ENCODE measurements around the gene FURIN. TPM values are rescaled to one million over a fixed set of nuclear protein-coding genes. Genes with fewer than 3 reads are reported as not detected.
A peak's percentile ranks its signal among the peaks of the same experiment; 100 is the strongest.

FURIN gene
- total RNA-seq, 4 donors from 2014 or later: 20.5 to 54.8 (median 30.5) TPM

DNA sequence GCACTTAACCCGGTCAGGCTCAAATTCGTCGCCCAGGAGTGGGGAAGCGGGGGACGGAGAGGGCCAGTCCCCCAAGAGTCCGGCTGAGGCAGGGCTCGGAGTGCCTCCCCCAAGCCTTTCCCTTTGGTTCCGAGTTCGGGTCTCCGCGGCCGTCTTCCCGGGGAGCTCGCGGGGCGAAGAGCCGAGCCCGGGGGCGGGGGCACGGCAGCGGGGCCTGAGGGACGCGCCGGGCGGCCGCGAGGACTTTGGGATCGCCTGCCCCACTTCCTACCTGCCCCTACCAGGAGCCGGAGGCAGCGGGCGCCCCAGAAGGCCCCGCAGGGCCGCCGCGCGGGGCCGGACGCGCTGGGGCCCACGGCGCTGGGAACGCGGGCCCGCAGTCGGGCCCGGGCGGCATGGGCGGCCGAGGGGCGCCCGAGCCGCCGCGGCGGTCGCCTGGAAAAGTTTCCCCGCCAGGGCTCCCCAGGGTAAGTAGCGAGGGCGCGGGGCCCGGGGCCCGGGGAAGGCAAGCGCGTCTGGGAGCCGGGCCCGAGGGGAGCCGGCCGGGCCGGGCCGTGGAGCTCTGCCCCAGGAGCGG is 2.8 kb downstream of the FURIN start:
- no peaks in the 10 kb centered on the region for H3K27me3 ChIP-seq
- intact Hi-C loops (cut with DNase I; ENCODE audit: low total_unique reads): no loop called here
- H3K4me3 ChIP-seq: peak overlapping the region; percentile 51 to 99
- peaks cover 10 to 12% of the 10 kb centered on the region in 2 donors for H3K4me1 ChIP-seq
- peak; percentile 31 to 49 for DNase-seq
- peak overlapping the region; percentile 94 for H3K27ac ChIP-seq
- H3K9me3 ChIP-seq: no peaks in the 10 kb centered on the region
- H3K36me3 ChIP-seq: no peaks in the 10 kb centered on the region
- TF ChIP-seq CTCF (IDR thresholded peaks at IDR 0.05) (no peak), POLR2A (IDR thresholded peaks at IDR 0.05) (peak in 1 of 2 donors; percentile 7)

- intact Hi-C loops (cut with DNase I; ENCODE audit: low total_unique reads): no loop called here
- TF ChIP-seq CTCF (IDR thresholded peaks at IDR 0.05): no peak
- TF ChIP-seq POLR2A (IDR thresholded peaks at IDR 0.05): peak in 1 of 2 donors; percentile 3
- H3K27ac ChIP-seq: peak overlapping the region; percentile 94
- H3K36me3 ChIP-seq: no peaks in the 10 kb centered on the region
- H3K4me1 ChIP-seq: peaks cover 10 to 12% of the 10 kb centered on the region in 2 donors
- H3K9me3 ChIP-seq: no peaks in the 10 kb centered on the region
- DNase-seq: peak in 1 of 2 donors; percentile 28
- peak overlapping the region; percentile 51 to 99 for H3K4me3 ChIP-seq
- no peaks in the 10 kb centered on the region for H3K27me3 ChIP-seq
Observed at GRCh38 chr15:90871716-90872485, 3.5 kb downstream of the FURIN start.

GRCh38 chr15:90872486-90873184 is 4.2 kb downstream of the FURIN start:
- Histone ChIP-seq H3K9me3 (no peaks in the 10 kb centered on the region), H3K27me3 (no peaks in the 10 kb centered on the region), H3K4me3 (peak overlapping the region; percentile 51 to 99), H3K36me3 (no peaks in the 10 kb centered on the region), H3K27ac (peak overlapping the region; percentile 94), H3K4me1 (peaks cover 10 to 12% of the 10 kb centered on the region in 2 donors)
- TF ChIP-seq POLR2A (IDR thresholded peaks at IDR 0.05) (no peak), CTCF (IDR thresholded peaks at IDR 0.05) (no peak)
- DNase-seq: peak in 1 of 2 donors; percentile 26
- intact Hi-C loops (cut with DNase I; ENCODE audit: low total_unique reads): no loop called here

GRCh38 chr15:90873488-90873997 is 5.2 kb downstream of the FURIN start:
- Histone ChIP-seq H3K4me1 (peaks cover 10 to 12% of the 10 kb centered on the region in 2 donors), H3K9me3 (no peaks in the 10 kb centered on the region), H3K36me3 (no peaks in the 10 kb centered on the region), H3K27me3 (no peaks in the 10 kb centered on the region), H3K4me3 (no peak overlapping the region), H3K27ac (peak overlapping the region; percentile 94)
- intact Hi-C loops (cut with DNase I; ENCODE audit: low total_unique reads): no loop called here
- TF ChIP-seq POLR2A (IDR thresholded peaks at IDR 0.05) (no peak), CTCF (IDR thresholded peaks at IDR 0.05) (no peak)
- no peak for DNase-seq

Measured in uterus (tissue), 4 donors.